CD4-positive, alpha-beta T cell treated with Interleukin-2 at 100 ng/mL for 4 hours (primary cell): ENCODE data around the gene ANKS4B.
"Not testable (repeated sequence)": the region's sequence is repeated elsewhere in the genome, so short reads cannot be mapped to it uniquely, and the experiment has no call there.

Source experiments
- DNase-seq: peaks from one replicate; pipeline ENCODE4 v3.0.0-alpha.2; 2020; ENCODE audit warnings: low spot score

The ANKS4B gene

GRCh38 chr16:21218153-21218552, 15.3 kb upstream of the ANKS4B start:
- no peak for DNase-seq

- no peak for DNase-seq
These were observed 13.9 kb upstream of the ANKS4B start for GRCh38 chr16:21219551-21219950.

- DNase-seq = no peak
These were observed 10.8 kb upstream of the ANKS4B start for GRCh38 chr16:21222495-21223337.

- no peak for DNase-seq
These were observed 9.7 kb upstream of the ANKS4B start for GRCh38 chr16:21223787-21224186.

- no peak for DNase-seq
These were observed 8.7 kb upstream of the ANKS4B start for GRCh38 chr16:21224800-21225199.

GRCh38 chr16:21226749-21227148, 6.8 kb upstream of the ANKS4B start:
- DNase-seq = no peak

GRCh38 chr16:21227866-21228265, 5.6 kb upstream of the ANKS4B start:
- DNase-seq = no peak

- DNase-seq = no peak
These were observed 5.1 kb upstream of the ANKS4B start for GRCh38 chr16:21228361-21228872.

- DNase-seq = no peak
These were observed 416 bp upstream of the ANKS4B start for GRCh38 chr16:21233045-21233520.

- no peak for DNase-seq
These were observed 1.7 kb downstream of the ANKS4B start for GRCh38 chr16:21235199-21235585.

GRCh38 chr16:21236831-21237230, 3.3 kb downstream of the ANKS4B start:
- DNase-seq = no peak

GRCh38 chr16:21239646-21240045, 6.1 kb downstream of the ANKS4B start:
- no peak for DNase-seq

- no peak for DNase-seq
These were observed 9.3 kb downstream of the ANKS4B start for GRCh38 chr16:21242756-21243155.

GRCh38 chr16:21244518-21245215, 11.2 kb downstream of the ANKS4B start:
- DNase-seq = no peak

GRCh38 chr16:21248179-21248578, 14.7 kb downstream of the ANKS4B start:
- DNase-seq = not testable (repeated sequence)

- no peak for DNase-seq
These were observed 16.8 kb downstream of the ANKS4B start for GRCh38 chr16:21250072-21250923.

GRCh38 chr16:21253470-21253869, 20.0 kb downstream of the ANKS4B start:
- DNase-seq = no peak

- DNase-seq = no peak
These were observed 23.1 kb downstream of the ANKS4B start for GRCh38 chr16:21256636-21257035.

- DNase-seq = no peak
These were observed 23.8 kb downstream of the ANKS4B start for GRCh38 chr16:21257284-21257683.

- DNase-seq = no peak
These were observed 27.6 kb downstream of the ANKS4B start for GRCh38 chr16:21260870-21261791.
